GM19452 (cell line): ENCODE results near the gene RTN4RL1.

Experiments
- ATAC-seq: cut with Tn5 transposase; IDR thresholded peaks from one replicate; pipeline ENCODE4 v1.9.1; 2021; ENCODE audit not compliant: unreplicated experiment

RTN4RL1 gene, protein sequence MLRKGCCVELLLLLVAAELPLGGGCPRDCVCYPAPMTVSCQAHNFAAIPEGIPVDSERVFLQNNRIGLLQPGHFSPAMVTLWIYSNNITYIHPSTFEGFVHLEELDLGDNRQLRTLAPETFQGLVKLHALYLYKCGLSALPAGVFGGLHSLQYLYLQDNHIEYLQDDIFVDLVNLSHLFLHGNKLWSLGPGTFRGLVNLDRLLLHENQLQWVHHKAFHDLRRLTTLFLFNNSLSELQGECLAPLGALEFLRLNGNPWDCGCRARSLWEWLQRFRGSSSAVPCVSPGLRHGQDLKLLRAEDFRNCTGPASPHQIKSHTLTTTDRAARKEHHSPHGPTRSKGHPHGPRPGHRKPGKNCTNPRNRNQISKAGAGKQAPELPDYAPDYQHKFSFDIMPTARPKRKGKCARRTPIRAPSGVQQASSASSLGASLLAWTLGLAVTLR

GRCh38 chr17:2025220-2025621, at the start of gene RTN4RL1:
Gene RTN4RL1, minus strand, starts transcription at chr17:2025334. Its CDS starts 469 bp downstream, at chr17:2024865.
- ATAC-seq, result no peak

DNA sequence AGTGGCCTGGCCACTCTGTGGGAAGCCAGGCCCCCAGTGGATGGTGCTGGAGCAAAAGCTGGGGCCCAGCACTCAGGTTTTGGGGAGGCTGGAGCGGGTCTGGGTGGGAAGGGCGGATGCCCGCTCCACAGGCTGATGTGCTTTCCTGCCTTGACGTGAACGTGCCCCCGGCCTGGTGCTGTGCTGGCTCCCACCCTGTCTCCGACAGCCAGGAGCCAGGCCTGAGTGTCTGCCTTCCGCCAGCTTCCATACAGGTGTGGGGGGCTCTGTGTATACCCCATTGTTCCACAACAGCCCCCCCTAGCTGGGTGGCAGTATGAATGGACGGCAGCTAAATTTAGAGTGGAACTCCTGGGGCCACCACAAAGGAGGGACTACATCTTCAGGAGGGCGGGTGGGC, 49.8 kb upstream of the RTN4RL1 start:
- ATAC-seq, result no peak

DNA sequence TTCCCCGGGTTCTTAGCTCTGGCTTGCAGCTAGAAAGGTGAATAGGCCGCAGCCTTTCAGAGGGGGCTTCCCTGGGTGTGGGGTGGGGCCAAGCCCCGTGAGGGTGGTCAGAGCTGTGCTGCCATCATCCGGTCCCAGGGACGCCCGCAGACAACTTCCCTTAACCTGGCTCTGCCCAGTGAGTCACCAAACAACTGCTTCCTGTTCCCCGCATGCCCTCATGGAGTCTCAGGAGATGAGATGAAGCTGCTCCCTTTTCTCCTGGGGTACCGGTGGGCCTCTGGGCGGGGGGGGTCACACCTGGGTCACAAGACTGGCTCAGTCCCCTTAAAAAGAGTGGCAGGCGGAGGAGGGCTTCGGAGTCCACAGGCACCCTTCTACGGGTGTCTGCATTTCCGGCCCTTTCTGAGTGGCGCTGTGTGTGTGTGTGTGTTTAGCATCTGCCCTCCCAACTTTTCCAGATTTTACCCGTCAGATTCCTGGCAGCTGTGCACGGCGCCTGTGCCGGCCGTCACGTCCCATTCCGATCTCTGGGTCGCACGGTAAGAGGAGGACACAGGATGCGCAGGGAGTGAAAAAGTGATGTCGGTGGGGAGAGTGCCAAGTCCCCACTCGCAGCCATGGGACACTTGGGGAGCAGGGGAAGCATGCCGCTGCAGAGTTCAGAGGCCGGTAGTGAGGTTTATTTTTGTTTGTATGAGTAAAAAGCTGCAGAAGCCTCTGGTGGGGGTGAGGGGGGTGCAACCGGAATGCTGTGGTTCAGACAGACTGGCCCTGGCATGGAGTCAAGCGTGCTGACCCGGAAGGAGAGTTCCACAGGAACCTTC, 46.5 kb upstream of the RTN4RL1 start:
- no peak for ATAC-seq

DNA sequence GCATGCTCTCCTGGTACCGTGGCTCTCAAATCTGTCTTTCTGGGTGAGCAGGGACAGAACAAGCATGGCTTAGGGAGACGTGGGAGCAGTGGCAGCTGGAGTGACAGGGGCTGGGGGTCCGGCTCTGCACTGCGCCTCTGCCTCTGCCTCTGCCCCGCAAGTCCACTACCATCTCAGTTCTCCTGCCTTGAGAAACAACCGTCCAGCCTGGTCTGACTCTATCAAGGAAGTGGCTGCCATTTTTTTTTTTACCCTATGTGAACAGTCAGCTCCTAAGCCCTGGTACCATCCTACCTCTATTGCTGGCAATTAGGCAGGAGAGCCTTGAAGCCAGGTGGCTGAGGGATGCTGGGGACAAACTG, 45.9 kb upstream of the RTN4RL1 start:
- ATAC-seq, result no peak

DNA sequence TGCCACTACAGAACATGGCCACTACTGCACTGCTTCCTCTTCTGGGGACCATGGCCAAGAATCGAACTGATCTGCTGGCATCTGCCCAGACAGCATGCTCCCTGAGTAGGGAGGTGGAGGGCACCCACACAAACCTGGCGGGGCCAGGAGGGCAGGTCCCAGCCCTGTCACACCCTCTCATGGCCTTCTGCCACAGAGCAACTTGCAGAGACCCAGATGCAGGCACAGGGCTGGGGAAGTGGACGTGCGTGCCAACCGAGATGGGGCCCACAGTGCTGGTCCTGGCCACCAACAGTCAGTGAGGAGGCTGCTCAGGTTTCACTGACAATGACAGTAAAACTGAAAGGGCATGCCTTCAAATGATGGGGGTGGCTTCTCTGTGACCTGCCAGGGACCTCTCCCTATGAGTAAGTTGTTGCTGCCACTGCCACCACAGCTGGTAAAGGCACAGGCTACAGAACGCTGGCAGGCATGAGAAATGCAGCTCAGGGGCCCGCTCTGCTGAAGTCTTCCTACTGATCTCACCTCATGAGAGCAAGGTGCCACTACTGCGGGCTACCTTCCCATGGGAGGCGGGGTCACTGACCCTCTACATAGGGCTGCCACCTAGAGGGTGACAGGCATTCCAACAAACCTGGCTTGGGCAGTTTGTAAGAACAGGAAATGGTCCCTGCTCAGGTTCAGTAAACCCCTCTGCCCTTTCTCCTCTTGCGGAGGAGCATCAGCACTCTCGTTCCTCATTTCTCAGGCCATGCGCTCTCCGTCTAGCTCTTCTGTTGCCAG, 45.3 kb upstream of the RTN4RL1 start:
- ATAC-seq, result peak; percentile 88

DNA sequence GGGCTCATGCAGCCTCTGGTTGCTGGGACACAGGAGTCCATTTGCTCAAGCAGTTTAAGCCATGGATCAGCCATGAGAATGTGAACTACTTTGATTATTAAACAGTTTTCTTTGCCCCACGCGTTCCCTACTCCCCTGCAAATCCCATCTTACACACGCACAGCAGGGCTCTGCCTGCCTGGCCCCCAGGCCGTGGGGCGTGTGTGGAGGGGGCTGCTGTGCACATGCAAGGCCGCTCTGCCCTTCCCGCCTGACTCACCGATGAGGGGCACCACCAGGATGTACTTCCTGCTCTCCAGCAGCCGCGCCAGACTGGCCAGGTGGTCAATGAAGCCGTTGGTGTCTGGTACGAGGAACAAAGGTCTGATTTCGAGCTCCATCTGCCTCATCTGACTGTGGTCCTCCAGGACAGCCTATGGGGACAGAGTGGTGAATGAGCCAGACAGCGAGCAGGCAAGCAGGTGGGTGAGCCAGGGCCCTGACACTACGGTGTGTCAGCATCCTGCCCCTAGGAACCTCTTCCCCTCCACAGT, 43.5 kb upstream of the RTN4RL1 start:
- ATAC-seq, result no peak

GRCh38 chr17:2068031-2068518, 42.9 kb upstream of the RTN4RL1 start:
- no peak for ATAC-seq

DNA sequence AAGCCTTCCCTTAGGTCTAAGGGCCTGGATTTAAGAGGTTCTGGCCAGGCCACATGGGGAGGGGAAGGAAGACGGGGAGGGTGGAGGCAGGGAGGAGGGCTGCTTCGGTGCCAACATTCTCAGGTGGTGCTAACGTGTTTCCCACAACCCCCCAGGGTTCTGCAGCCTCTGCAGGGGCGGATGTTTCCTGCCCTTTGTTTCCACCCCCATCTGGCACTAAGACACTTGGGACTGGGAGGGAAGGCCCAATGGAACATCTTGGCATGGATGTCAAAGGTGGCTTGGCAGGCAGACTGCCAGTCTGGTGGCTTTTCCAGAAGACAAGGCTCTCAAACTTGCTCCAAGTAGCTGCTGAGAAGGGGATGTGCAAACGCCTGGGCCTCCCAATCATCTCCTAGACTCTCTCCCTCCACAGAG, 42.5 kb upstream of the RTN4RL1 start:
- ATAC-seq, result no peak

DNA sequence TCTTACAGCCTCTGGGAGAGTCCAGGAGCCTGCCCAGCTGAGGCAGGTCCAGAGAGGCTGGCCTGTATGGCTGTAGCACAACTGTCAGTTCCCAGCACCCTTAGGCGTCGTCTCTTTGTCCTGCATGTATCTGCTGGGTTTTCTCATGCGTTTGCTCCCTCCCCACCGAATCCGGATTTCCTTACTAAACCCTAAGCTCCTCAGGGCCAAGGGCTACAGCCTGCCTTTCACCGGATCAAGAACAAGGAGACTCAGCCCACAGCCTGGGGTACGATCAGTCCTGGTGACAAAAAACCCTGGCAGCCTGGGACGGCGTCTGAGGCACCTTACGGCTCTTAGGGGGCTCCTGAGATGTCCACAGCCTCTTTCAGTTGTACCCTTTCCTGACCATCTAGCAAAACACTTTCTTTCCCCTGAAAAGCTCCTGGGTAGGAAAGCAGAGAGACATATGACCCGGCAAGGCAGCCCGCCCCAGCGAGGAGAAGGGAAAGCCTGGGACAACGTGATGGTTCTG, 42.0 kb upstream of the RTN4RL1 start:
- no peak for ATAC-seq

DNA sequence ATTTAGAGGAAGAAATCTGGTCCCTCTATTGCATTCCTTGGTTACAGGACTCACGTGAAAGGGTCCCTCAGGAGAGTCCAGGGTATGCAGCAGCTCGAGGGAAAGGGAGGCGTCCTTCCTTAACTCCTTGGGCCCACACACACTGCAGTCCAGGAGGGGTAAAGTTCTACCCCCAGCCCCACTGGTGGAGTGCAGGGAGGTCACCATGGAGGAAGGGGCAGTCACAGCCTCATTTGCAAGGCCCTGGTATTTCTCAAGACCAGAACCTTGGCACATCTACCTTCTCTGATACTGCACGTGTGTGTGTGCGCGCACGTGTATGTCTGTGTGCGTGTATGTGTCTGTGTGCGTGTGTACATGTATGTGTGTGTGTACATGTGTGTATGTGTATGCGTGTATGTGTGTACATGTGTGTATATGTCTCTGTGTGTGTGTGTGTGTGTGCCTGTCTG, 40.8 kb upstream of the RTN4RL1 start:
- no peak for ATAC-seq

DNA sequence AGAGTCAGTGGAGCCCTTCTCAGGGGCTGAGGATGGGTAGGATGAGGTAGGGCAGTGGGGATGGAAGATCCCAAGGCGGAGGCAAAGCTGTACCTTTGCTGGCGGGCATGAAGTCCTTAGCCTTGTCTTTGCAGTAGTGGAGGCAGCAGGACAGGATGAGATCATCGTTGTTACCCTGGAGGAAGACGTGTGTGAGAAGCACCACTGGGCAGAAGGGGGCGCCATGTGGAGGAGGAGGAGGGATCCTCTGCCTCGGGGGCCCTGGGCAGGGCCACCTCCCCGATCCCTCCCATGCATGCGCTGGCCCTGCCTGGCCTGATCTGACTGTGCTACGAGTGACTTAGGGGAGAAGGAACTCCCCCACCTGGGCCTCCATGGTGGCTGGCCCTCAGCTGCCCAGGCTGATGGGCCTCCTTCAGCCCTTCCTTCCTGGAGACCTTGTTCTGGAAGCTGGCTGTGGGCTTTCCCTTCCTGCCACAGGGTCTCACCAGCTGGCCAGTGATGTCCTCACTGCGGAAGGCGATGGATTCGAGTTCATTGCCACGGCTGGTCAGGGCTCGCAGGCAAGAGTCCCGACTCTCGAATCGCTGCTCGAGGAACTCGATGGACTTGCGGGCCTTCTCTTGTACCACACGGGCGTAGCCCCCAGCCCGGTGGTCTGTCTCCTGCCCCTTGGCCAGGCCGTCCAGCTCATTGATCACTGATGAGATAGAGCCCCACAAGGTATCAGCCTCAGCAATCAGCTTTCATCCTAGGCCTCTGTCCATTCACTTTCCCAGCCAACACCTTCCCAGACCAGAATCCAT, 40.0 kb upstream of the RTN4RL1 start:
- ATAC-seq, result no peak

GRCh38 chr17:2064520-2064971, 39.4 kb upstream of the RTN4RL1 start:
- ATAC-seq, result no peak

GRCh38 chr17:2064147-2064489, 39.0 kb upstream of the RTN4RL1 start:
- no peak for ATAC-seq

GRCh38 chr17:2063261-2064146, 38.4 kb upstream of the RTN4RL1 start:
- no peak for ATAC-seq

DNA sequence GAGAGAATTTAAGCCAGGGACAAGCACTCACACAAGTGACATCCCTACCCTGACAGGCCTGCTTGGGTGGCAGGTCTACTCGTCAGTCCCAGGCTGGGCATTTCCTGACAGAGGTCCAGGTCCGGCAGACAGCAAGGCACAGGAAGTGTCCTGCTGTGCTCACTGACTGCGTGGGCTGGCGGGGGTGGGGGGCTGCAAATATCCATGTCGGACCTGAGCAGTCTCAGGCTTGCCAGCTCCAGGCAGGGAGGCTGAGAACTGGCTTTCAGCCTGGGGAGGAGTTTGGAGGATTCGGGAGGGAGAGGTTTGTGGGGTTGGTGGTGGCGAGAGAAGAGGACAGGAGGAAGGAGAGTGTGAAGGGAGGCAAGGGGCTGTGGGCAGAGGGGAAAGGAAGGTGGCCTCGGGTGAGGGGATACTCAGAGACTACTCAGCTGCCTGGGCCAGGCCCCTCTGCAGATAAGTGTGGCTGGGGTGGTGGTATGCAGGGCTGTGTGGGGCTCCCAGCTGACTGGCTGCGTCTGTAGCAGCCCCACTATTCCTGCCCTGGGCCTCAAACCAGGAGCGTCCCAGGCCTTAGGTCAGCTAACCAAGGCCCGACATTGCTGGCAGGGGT, 37.5 kb upstream of the RTN4RL1 start:
- no peak for ATAC-seq

DNA sequence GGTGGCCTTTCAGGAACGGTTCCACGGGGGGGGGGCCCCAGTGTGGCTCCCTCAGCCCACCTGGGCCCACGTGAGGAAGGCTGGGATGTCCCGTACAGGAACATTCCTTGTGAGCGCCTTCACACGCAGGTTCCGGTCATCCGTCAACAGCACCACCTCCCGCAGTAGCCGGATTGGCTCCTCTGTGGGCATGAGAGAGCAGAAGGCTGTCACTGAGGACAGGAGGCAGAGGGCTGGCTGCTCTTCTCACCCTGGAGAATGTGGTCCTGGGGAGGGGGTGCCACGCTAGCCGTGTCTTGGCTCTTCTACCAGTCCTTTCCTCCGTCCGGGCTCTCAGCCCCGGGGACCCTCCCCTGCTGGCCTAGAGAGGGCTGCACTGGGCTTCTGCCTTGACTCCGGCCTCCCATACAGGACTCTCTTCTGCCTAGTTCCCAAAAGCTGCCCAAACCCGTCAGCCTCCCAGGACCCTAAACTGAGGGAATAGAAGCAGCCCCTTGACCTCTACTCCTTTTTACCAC, 36.4 kb upstream of the RTN4RL1 start:
- no peak for ATAC-seq

GRCh38 chr17:2060681-2061440, 35.7 kb upstream of the RTN4RL1 start:
- ATAC-seq, result no peak

DNA sequence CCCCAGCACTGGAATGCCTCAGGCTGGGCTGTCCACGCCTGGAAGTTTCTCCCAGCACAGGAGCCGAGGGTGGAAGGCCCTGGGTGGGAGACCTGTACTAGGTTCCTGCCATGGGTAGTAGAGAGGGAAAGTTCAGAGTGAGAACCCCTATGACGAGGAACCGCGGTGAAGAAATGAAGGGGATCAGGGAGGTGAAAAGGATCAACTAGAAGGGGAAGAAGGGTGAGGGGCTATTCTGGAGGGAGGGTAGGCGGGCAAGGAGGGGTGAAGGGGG, 35.2 kb upstream of the RTN4RL1 start:
- ATAC-seq, result no peak
